ENCODE measurements around the gene CASP7.
A peak's percentile ranks its signal among the peaks of the same experiment; 100 is the strongest.
"Not testable (repeated sequence)": the region's sequence is repeated elsewhere in the genome, so short reads cannot be mapped to it uniquely, and the experiment has no call there.

The CASP7 gene

DNA sequence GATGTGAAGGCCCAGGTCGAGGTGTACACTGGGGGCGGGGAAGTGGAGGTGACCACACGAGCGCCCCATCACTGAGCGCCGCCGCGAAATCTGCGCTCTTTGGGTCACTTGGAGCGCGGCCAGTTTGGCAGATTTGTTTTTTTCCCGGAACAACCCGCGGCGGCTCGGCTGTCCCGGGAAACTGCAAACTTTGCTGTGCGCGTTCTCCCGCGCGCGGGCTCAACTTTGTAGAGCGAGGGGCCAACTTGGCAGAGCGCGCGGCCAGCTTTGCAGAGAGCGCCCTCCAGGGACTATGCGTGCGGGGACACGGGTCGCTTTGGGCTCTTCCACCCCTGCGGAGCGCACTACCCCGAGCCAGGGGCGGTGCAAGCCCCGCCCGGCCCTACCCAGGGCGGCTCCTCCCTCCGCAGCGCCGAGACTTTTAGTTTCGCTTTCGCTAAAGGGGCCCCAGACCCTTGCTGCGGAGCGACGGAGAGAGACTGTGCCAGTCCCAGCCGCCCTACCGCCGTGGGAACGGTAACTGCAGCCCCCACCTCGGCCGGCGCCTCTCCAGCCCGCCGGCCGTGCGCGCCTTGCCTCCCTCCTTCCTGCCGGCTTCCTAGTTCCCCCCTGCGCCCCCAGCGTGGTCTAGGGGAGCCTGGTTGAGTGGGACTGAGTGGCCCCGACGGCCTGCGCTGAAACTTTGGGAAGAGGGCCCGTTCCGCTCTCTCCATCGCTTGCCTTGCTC lies at the start of gene CASP7:
TSS of gene CASP7 (plus strand) at position 450 of the 727 bp plus-strand sequence. CDS start 17,582 bp downstream, outside the sequence.
- peak; percentile 18 for DNase-seq (ENCODE audit: low read depth)

DNA sequence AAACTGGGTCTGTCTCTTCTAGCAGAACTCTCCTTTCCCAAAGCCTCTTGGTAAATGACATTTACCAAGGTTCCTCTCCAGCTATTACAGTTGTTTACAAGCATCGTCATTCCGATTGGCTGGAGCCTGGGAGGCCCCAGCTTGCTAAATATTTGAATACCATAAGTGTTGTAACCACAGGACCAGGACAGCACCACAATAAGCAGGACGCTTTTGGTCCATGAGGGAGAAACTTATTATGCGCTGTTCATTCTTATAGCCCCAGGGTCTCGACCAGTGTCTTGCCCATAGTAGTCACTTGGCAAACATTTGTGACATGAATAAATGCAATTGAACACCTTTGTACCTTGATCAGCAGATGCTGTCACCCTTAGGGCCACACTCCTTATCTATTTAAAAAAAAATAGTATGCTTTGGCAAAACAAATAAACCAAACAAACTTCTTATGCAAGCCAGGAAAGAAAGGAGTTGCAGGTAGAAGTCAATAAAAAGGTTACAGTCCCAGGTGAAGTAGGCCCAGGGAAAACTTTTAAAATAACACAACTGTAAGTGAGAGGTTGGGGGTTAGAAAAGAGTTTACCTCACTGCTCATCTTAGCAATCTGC lies 48.7 kb upstream of the CASP7 start:
- no peak for DNase-seq (ENCODE audit: low read depth)

DNA sequence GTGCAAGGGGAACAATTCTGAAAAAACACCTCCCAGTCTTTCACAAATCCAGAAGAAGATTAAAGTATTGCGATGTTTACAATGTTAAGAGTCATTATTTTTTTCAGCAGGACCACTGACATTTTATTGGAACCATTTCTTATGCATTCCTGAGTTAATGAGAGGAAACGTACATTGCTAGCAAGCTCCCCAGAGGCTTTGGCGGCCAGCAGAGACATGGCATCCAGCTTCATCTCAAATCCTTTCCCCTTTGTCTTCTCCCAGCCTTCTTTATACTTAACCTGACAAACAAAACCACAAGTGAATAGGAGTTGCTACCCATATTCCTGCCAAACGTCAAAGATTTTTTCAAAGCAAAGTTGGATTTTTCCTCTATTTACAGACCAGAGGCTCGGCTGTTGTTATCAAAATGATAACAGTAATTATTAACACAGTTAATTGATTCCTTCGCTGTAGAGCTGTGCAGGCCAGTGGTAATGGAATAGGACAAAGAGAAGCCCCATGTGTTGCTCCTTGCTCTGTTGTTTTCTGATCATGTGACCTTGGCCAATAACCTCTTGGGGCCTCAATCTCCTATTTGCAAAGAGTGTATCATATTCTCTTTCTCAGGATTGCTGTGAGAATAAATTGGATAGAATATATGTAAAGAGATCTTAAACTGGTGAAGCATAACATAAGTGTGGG lies 47.9 kb upstream of the CASP7 start:
- no peak for DNase-seq (ENCODE audit: low read depth)

DNA sequence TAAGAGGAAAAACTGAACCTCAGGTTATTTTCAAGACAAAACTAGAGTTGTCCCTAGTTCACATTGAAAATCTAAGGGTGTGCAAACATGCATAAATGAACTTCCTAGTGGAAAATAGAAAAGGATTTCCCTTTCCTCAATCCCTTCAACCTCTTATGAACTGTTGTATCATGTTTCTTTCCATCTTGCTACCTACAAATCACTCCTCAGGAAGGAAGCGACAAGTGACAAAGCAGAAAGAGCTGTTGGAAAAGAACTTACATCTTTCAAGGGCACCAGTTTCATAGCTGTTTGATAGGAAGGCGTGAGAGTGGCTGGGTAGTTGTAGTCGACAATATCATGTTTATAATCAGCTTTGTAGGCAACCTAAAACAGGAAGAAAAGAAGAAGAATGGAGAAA lies 39.7 kb upstream of the CASP7 start:
- DNase-seq (ENCODE audit: low read depth) = no peak

DNA sequence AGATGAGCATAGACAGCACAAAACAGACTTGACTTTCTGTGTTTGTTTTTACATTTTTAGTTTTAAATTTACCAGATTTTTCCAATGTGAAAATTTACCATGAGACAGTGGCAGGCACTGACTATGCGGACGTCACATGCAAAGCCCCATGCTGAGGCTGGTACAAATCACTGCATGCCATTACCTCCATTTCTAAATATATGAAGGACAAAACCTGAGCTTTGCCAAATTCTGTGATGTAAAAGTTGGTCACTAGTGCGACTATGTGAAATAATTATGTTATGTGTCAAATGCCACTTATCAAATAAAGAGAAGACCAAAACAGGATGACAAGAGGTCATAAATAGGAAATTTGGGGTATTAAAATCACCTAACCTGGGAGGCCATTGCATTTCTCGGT lies 38.0 kb upstream of the CASP7 start:
- DNase-seq (ENCODE audit: low read depth) = no peak

DNA sequence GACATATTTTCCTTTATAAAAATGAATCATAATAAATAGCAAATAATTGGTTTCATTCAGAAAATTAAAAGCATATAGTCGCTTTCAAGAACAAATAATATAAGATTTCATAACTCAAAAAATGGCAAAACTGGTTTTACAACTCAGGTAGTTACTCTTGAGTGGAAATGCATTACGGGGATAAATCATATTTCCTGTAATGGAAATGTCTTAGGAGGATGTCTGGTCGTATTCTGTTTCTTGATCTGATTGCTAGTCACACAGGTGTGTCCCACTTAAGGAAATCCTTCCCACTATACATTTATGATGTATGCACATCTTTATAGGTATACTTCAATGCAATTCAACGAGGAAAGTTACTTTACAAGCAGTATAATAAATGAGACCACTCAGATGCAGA lies 36.5 kb upstream of the CASP7 start:
- DNase-seq (ENCODE audit: low read depth) = no peak

DNA sequence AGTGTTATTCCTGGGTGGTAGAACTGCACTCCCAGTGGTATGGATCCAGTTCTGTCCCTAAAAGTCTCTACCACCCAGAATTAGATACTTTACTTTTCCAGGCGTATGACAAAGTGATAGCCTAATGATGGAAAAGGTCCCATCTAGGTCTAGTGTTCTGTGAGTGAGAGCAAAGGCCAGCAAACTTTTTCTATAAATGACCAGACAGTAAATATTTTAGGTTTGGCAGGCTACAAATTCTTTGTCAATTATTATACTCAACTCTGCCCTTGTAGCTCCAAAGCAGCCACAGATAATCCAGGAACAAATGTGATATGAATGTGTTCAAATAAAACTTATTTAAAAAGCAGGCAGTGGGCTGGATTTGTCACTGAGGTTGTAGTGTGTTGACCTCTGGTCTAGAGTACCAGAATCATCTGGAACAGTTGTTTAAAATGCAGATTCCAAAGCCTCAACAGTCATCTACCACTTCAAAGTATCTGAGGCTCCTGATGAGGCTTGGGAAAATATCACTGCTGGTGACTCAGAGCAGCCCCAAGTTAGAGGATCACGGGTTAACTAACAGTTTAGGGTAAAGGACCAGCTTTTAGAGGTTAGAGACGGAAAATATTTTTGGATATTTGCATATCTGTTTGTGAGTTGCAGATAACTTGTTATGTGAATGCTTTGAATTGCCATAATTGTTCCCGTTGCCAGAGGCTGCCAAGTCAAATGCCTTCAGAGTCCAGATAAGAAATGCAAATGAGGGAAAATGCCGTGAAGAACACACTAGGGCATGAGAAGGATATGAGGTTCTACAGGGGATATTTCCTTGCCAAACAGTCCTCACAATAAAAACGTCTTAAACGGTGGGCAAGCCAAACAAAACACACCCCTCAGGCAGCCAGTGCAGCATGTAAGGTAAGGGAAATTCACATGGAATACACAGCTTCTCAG lies 35.3 kb upstream of the CASP7 start:
- DNase-seq (ENCODE audit: low read depth) = peak; percentile 36

DNA sequence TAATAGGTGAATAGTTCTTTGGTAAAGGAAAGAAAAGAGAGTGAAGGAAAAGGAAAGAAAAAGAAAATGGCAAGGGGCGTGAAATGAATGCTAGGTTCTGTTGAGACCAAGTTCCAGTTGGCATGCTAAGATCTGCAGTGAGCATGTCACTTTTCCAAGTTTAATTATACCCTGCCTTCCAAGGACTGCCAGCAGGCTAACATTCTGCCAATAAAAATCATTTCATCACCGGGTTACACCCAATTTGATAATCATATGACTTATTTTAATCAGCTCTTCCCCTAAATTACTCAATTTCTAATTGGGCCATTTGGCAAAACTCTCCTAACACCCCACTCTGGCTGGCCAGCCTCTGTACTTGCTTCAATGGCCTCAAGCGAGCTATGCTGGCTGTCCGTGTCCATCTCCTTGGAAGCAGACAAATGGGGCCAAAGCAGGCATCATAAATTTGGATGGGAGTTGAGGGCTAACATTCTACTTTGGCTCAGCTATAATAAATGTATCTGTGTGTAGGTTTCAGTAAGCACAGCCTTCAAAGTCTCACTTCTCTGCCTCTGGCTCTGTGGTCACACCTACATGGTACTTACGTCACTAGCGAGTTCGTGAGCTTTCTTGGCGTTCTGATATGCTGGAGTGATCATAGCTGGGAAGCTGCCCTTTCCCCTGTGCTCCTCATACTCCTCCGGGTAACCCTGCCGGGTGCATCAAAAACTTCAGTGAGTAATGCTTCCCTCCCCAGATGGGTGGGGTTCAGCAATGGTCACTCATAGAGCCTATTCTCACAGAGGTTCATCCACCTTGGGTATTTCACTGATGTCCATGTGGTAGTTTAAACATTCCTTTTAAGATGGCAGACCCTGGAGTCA lies 33.1 kb upstream of the CASP7 start:
- no peak for DNase-seq (ENCODE audit: low read depth)

DNA sequence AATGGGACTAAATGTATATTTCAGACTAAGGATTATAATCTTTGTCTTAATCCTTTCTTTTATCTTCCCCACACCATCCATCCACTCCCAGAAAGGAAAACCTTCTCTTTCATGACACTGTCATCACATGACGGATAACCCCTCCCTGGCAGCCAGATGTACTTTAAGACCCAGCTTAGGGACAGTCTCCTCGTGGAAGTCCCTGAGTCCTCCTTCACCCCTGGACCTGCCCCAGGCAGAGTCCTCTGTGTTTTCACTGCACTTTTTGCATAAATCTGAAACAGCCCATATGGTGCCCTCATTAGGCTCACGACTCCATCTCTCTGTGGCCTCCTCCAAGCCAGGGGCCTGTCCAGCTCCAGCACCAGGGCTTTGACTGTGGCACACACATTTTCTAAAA lies 31.9 kb upstream of the CASP7 start:
- DNase-seq (ENCODE audit: low read depth) = no peak

DNA sequence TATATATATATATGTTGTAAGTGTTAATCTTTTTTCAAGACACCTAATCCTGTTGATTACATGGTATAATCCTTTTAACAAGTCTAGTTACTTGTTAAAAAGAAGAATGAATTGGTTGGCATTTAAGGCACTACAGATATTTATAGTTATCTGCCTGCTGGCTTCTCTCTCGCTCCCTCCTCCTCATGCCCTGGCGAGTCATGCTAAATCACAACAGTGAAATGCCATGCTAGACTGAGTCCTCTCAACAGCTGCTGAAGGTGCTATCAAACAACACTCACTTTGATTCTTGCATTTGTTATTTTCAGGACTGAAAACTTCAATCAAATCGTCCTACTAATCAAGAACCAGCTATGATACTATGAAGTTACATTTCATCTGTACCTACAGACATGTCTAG lies 31.2 kb upstream of the CASP7 start:
- no peak for DNase-seq (ENCODE audit: low read depth)

DNA sequence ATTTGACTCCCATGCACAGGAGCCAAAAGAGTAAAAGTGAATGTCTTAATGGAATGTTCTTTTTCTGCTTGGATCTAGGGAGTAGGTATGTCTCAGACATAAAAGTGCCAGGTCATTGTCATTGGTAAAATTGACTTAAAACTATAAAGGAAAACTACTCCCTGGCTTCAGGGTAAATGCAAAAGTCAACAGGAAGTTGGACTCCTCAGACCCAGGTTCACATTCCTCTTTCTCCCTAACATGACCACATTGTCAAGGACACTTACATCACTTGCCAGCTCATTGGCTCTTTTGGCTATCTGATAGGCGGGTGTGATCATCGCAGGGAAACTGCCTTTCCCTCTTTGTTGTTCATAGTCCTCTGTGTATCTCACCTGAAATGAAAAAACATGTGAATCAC lies 29.5 kb upstream of the CASP7 start:
- DNase-seq (ENCODE audit: low read depth) = no peak

DNA sequence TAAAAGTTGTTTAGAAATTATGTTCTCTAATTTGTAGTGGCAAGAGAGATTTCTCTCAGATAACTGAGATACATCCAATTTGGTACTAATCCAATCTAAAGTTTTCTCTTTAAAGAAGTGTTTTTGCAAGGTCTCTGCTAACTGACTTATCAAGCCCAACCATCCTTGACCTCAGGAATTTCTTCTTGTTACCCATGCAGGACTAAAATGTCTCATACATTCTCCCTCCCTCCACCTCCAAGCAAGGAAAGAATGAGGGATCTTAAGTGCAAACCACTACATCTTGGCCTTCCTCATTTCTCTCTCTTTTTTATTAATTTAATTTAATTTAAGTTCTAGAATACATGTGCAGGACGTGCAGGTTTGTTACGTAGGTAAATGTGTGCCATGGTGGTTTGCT lies 28.7 kb upstream of the CASP7 start:
- DNase-seq (ENCODE audit: low read depth) = no peak

DNA sequence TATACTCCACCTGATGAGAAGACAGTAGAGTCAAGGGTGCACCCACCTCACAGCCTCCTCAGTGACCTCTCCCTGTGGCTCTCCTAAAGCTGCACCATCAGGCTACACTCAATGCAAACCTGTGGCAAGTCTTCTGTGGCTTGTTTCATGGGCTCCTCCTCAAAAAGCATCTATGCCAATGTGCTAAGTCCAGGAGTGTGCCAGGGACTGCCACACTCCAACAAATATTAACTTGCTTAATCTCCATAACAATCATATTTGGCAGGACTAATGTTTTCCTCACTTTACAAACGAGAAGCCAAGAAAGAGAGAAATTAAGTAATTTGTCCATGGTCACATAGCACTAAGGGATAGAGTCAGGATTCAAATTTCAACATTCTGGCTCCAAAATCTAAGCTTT lies 27.8 kb upstream of the CASP7 start:
- no peak for DNase-seq (ENCODE audit: low read depth)

DNA sequence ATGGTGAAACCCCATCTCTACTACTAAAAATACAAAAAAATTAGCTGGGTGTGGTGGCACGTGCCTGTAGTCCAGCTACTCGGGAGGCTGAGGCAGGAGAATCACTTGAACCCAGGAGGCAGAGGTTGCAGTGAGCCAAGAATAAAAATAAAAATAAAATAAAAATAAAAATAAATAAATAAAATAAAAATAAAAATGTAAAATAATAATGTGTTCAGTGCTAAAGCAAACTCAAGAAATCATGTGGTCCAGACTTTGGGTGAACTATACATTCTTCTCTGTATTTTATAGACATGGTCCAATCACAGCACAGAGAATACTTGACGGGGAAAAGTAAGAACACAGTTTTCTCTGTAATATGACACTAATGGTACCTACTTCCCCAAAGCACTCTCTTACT lies 27.3 kb upstream of the CASP7 start:
- not testable (repeated sequence) for DNase-seq (ENCODE audit: low read depth)

DNA sequence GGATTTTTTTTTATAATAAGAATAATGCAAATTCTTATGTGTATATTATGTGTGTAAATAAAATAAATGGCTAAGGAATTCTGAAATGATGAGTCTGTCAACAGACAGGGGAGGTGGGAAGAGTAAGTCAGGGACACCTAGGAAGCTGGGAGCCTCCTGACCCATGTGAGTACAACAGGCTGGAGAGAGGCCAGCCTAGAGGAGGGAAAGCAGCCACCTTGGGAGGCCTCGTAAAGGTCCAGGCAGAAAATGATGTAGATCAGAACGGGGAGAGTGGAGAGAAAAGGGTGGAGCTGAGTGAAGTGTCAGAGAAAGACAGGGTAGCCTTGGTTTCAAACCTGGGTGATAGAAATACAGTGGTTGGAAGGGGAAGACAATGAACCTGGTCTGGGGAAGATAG lies 22.8 kb upstream of the CASP7 start:
- DNase-seq (ENCODE audit: low read depth) = no peak

DNA sequence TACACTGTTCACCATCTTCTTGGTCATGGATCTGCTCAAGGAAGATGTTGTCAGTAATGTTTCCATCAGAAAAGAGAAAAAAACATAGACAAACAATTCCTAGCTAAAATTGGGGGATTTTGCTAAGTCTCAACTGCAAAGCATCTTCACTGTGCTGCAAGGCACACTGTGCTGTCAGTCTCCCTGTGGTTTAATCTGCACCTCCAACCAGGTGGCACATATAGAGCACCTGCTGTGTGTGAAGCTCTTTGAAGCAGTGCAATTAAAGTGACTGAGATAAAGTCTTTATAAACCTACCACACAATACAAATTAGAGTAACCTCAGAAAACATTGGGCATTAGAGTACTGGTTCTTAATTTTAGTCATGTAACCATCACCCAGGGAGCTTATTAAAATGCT lies 22.2 kb upstream of the CASP7 start:
- no peak for DNase-seq (ENCODE audit: low read depth)

DNA sequence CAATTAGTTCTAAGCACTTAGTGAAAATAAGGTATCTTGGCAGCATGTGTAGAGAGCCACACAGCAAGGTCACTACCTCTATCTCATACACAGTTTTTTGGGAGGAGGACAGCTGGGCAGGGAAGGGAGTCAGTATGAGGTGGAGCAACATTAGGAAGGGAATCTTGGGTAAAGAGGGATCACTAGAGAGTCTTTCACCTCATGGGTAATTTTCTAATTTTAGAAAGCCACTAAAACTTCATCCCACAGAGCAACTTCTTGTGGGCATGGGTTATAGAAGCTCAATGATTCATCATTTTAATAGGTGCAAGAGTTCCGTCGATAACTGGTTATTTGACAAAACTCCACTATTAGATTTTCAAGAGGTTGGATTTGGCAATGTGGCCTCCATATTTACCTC lies 18.4 kb upstream of the CASP7 start:
- no peak for DNase-seq (ENCODE audit: low read depth)

DNA sequence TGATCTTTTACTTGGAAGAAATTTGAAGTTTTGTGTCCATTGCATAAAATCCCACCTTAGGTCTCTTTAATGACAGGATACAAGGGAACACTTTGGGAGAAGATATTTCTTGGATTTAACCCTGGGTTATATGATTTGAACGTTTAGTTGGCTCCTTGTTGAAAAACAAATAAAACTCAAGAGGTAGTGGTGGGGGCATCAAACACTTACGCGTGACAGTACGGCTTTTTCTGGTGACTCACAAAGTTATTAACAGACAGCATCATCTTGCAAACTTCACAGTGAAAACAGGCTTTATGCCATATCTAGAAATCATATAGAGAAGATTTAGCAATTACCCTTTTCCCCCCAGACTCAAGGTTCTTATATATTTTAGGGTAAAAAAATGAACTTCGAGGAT lies 16.6 kb upstream of the CASP7 start:
- DNase-seq (ENCODE audit: low read depth) = no peak

DNA sequence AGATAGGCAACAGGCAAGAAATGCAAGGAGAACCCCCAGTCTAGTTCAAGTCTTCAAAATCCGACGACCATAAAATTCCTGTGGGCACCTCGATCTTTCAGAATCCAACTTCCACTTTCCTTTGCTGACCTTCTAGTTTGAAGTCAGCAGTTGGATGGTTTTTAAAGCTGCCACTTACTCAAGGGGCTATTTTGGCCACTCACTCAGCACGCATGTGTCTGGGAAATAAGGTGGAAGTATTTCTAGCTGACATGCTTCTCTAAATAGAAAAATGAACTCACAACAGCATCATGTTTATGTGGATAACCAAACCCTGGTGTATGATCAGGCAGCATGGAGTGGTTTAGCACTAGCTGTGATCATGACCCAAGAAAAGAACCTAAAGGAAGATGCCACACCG lies 15.8 kb upstream of the CASP7 start, which contains the start of gene NRAP:
TSS of gene NRAP (minus strand) at position 134 of the 400 bp plus-strand sequence. CDS start 159 bp downstream, outside the sequence.
- no peak for DNase-seq (ENCODE audit: low read depth)

DNA sequence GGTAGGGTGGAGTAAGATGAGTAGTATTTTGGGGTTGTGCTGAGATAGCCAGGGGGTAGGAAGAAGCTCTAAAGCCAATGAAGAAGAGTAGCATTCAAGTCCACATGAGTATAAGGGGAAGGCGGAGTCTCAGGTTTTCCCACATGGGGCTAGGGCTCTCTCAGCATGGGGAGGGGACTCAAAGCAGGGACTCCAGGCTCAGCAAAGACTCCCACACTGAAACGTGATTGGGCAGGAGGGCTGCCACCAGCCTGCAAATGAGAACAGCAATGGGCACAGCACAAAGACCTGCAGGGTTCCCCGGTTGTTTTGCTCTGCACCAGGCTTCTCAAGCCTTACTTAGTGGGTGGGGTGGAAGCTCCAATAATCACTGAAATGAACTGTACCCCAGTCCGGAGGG lies 14.4 kb upstream of the CASP7 start:
- DNase-seq (ENCODE audit: low read depth) = no peak

DNA sequence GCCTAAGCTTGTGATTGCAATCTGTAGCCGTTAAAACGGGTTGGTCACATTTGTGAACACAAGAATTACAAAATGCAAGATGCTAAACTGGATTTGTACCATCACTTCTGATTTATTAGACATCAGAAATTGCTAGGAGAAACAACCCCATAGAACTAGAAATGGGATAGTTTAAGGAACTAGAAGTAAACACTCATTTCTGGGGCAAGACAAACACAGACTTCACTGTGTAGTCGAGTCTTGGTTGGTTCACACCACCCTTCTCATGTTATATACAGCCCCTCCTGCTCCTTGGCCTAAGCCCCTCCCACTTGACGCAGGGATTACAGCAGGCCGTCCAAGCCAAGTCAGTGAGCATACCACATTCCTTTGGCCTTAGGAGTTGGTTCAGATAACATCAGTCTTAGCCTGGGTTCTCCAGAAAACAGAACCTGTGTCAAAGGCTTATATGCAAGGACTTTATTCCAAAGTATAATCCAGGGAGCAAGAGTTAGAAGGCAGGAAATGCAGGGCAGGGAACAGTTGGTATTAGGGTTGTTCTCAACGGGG lies 13.8 kb upstream of the CASP7 start:
- peak; percentile 56 for DNase-seq (ENCODE audit: low read depth)
